Activated CD8-positive, alpha-beta memory T cell treated with anti-CD3 and anti-CD28 coated beads for 1 hour (primary cell): ENCODE results near the gene UMPS.
"Not testable (repeated sequence)": the region's sequence is repeated elsewhere in the genome, so short reads cannot be mapped to it uniquely, and the experiment has no call there.

Experiments used
- DNase-seq, 2 donors: peaks; one replicate each; pipeline ENCODE4 v3.0.0-alpha.2; 2020; ENCODE audit warnings: low read depth in 1 of 2; ENCODE audit errors: extremely low read depth in 1 of 2

The UMPS gene

DNA sequence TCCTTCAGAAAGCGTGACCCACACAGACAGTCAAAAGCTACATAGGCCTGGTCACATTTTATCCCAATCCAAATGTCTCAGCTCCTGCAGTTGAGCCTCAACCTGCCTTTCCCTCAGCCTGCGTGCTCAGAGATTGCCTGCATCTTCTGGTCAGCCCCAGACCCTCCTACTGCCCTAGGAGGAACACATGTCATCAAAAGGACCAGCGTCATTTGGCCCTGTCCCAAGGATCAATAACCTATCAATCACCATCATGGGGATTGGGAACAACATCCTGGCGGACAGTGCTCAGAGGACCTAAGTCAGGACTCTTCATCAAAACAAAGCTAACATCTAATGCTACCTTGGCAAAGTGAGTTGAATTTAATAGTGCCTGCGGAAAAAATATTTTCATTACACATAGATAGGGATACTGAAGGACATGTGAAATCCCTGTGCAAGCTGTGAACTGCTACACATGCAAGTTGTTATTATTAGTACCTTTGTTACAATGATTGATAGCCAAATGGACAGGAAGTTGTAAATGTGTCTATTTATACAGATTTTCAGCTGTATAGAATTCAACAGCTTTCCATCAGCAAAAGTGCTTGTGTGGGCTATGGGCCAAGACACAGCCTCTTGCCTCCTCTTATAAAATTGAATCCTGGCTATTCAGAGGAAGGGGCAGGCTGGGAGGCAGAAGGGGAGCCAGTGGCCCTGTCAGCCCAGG lies 47.7 kb downstream of the UMPS start:
- no peak for DNase-seq

DNA sequence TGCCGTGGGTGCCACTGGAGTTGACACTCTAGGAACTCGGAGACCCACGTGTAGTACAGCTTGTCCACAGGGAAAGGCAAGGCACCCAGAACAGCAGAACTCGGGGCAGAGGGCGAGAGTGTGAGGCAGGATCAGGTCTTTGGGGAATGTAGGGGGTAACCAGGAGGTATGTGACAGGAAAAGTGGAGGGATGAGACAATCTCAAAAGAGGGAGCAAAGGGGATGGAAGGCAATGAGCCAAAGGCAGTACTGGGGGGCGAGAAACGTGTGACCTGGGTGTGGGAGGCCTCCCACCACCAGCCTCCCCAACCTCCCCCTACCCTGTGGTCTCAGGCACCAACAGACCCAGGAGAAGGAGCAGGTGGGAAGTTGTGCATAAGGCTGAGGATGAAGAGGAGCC lies 48.9 kb downstream of the UMPS start:
- DNase-seq: no peak

DNA sequence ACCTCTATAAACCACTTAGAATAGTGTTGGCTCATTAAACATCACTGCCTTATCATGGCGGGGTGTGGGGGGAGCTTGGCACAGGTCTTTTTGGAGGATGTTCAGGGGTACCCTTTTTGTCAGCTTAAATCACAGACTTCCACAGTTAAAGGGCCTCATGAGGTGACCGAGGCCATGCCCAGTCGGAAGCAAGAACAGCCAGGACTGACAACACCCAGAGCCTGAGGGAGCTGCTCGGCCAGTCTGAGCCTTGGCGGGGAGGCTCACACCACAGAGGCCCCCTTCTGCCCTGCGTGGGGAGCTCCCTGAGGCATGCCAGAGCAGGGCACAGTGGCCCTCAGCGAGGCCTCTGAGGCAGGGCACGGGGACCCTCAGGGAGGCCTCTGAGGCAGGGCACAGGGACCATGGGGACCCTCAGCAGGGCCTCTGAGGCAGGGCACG lies 49.5 kb downstream of the UMPS start:
- DNase-seq: no peak

DNA sequence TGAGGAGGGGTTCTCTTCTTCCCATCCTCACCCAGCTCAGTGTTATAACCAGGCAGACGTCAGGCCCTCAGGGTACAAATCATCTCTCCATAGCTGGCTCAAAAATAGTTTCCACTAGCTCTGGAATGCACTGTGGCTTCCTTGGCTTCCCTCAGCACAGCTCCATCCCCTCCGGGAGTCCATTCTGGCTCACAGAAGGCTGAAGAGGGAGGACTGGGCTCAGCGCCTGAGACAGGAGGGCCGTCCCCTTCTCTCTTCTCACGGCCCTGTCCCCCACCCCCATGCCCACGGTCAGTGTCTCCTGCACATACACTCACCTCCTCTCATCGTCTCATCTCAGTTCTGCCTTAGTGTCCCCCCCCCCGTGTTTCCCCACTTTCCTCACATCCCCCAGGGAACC lies 50.1 kb downstream of the UMPS start:
- no peak for DNase-seq

DNA sequence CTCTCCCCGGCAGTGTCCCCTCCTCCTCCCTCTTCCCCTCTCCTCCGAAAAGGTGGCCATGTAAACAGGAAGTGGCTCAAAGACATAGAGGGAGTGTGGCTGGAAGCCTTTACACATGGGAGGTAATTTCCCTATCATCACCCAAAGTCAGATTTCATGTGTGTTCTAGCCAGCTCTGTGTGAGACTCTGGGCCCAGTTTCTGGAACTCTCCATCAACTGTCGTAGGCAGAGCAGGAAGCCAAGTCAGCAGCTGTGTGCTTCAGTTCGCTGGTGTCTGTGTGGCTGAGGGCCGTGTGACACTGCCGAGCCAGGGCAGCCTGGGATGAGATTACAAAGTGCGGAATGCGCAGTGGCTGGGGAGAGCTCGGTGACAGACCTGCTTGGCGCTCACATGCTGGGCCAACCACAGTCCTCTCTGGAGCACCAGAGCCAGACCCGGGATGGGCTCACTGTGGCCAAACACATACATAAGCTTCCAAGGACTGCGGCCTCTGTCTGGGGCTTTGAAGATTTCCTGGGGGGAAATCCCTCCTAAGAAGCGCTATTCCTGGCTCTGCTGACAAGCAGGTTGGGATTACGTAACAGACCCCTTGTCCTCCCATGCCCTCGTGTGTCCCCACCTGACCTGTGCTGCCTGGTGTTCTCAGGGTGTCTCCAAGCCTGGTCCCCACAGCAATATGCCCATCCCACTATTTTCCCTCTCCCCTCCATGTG lies 50.7 kb downstream of the UMPS start:
- no peak for DNase-seq

DNA sequence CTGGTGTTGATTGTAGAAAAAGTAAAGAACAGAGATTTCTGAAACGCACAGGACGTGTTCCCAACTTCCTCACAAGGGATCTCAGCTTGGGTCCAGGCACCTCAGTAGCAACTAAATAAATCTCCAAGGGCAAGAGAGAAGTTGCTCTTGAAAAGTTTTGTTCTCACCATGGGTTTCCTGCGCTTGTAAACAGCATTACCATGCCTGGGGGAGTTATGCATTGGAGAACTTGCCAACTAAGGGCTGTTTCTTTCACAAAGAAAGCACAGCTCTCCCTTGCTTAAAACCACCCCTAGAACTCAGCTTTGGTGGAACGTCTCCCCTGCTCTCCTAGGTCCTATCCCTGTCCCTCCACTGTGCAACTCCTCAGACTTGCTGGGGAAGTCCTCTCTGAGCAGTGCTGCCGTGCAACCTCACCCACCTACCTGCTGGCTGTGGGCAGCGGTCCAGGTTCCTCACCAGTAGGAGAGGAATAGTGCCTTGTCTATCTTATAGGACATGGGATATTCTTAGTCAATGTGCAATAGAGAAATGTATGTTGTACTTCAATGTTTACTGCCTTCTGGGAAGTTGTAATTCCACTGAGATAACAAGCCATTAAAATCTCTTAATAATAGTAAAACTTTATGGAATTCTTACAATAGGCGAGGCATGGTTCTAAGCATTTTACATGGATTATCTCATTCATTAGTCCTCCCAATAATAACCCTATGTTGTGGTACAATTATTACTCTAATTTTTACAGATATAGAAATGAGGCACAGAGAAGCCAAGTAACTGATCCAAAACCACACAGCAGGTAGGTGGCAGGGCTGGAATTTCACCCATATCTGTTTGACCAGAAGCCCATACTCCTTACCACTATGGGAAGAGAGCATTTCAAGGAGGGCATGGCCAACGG lies 51.5 kb downstream of the UMPS start:
- DNase-seq: no peak

DNA sequence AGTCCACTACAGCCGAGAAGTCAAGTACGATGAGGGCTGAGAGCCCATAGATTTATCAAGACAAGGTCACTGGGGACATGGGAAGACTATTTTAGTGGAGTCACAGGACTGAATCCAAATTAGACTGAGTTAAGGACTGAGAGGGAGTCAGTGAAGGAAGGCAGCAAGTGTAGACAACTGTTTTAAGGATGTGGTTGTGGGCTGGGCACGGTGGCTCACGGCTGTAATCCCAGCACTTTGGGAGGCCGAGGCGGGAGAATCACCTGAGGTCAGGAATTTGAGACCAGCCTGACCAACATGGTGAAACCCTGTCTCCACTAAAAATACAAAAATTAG lies 52.1 kb downstream of the UMPS start:
- DNase-seq: not testable (repeated sequence)

DNA sequence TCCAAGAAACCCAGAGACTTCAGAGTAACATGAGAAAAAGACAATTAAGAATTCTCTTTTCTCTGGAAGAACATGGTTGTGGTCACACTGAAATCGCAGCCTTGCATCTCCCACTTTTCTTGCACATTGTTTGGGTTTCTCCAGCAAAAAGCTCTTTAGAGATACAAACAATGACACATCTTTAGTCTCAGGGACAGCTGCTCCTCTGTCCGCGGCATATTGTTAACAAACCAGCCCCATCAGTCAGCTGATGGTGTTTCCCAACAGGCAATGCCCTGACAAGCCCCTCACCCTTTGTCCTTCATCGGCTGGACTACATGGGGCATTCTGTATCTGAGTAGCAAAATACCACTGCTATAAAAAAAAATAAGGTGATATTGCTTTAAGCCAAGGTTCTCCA lies 53.4 kb downstream of the UMPS start:
- no peak for DNase-seq

DNA sequence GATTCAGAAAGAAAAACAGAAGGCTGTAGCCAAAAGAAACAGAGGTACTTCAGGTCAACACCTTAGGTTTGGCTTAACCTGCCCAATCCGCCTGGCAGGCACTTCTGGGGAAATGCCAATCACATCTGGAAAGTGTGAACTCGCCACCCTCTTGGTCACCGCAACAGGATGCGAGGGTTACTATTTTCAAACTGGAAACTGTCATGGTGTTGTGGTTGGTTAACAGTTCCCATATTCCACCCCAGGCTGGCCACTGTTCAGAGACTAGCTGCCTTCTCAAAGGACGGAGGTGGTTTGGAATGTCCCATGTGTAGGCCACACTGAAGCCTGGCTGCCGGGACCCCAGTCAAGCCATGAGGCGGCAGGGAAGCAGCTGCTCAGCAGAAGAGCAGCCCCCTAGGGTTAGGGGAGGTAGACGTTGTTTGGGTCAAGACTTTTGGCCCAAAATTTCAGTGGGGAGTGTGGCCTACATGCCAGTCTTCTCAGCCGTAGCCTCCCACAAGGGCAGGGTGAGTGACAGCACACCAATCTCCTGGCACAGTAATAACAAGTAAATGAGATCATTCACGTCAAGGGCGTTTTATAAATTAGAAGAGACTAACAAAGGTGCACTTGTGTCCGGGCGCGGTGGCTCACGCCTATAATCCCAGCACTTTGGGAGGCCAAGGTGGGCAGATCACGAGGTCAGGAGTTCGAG lies 54.6 kb downstream of the UMPS start:
- no peak for DNase-seq

DNA sequence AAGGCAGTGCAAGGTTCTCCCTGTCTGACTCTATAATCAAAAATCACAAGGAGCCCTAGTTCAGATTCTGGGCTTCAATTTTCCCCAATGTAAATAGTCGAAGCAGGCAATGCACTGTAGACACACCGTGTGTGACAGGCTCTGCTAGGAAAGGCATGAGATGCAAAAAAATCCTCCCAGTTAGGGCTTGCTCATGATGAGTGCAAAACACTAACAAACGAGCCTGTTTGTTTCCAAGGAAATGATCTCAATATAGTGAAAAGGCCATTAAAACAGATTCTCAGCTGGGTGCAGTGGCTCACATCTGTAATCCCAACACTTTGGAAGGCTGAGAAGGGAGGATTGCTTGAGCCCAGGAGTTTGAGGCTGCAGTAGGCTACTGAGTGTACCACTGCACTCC lies 55.7 kb downstream of the UMPS start:
- no peak for DNase-seq

DNA sequence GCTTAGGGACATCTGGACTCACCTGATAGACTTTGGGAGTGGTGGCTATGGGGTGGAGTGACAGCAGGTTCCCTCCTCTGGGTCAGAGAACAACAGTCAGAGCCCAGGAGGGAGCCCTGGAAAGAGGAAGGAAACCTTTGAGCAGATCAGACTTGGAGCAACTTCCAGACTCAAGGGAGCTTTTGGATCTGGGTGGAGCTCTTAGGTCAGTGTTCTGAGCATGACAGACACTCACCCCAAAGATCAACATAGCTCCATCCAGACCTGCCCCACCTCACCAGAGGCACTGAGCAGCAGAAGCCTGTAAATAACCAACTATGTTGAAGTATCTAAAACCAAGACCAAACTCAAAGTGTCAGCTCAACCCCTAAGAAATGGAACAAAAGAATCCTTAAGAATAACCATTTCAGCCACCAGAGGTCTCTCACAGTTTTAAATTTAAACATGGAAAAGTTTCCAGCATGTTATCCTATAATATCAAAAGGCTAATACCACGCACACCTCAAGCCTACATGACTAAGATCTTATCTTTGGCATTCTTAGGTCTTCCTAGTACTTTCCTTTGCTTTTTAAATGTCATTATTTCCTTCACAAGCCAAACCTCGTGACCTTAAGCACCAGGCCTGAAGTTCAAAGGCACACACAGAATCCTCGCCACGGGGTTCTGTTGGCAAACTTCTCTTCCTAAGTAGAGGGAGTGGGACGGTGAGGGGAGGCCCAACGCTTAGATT lies 56.4 kb downstream of the UMPS start:
- no peak for DNase-seq

DNA sequence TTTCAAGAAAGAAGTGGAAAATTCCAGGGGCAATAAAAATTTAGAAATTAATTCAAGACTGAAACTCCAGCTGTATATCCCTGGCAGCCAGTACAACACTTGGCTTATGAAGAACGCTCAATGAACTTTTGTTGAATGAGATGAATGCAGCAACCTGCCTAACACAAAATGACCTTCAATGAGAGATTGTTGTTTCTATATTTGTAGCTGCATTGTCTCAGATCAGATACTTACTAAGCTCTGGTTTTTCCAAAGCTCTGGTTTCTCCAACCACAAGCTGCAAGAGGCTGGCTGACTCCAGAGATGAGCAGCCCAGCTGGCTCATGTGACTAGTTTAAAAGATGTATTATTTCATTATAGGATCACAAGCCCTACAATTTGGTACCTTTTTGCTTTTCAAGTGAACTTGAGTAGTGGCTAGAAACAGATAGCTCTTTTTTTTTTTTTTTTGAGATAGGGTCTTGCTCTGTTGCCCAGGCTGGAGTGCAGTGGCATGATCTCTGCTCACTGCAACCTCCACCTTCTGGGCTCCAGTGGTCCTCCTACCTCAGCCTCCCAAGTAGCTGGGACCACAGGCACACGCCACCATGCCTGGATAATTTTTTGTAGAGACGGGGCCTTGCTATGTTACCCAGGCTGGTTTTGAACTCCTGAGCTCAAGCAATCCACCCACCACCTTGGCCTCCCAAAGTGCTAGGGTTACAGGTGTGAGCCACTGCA lies 57.4 kb downstream of the UMPS start:
- DNase-seq: no peak

DNA sequence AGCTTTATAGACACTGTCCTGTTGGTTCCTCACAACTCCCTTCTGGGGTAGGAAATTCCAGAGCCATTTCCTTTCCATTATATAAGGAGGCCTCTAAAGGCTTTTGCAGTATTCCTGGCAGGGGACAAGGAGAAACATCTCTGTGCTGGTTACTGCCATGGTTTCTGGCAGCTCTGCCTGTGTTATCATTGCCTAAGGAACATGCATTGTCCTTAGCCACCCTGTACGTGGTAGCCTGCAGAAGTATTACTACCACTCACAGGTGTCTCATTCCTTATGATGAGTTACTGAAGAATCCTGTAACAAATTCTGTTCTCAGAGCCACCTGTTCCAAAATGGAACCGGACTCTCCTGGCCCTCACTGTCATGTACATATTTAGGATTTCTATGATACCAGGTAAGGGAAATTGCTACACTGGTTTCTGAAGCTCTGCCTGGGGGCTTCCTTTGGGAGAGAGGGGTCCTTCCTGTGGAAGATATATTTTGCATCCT lies 58.0 kb downstream of the UMPS start:
- DNase-seq: no peak

DNA sequence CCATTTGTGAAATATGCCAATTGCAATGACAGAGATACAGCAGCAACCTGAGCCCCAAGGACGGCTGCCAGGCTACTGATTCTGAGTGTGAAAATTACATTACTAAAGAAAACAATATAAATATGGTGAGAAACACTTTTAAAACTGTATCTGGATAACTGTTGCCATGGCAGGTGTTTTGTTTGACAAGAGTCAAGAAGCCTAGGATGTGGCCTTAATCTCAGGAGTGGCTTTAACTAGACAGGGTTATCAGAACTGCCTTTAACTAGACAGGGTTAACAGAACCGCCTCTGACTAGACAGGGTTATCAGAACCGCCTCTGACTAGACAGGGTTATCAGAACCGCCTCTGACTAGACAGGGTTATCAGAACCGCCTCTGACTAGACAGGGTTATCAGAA lies 58.9 kb downstream of the UMPS start:
- not testable (repeated sequence) for DNase-seq

DNA sequence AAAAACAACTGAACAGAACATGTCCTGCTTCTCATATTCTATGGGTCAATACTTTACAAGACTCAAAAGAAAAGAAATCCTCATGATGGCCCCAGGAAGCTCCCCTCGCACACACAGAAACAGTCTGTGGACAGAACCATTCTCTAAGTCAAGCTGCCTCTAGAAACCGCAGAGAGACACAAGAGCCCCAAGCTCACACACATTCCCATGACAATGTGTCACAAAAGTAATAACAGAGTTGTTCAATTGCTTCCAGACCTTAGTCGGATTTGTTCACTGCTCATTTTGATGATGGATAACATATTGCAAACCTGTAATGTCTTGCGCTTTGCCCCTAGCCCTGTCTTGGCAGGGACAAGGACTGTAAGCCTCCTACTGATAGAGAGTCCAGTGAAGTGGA lies 60.9 kb downstream of the UMPS start:
- no peak for DNase-seq

DNA sequence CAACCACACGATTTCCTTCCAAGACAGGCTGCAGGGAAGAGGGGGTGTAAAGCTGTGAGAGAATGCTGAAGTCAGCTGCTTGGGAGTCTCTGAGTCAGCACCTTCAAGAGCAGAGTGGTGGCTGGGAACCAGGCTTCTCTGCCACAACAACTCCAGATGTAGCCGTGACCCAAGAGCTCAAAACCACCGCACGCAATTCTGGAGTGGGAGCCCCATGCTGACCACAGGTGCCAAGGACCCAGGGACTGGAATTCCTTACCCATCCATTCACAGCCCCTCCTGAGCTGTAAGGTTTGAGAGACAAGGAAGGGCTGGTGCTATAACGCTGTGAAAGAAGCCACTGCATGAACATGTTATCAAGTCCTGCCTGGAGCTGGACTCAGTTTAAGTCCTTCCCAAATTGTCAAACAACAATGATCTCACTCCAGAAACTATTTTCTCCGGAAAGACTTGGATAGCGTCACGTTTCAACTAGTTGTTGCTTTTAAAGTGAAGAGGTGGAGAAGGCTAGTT lies 61.4 kb downstream of the UMPS start:
- no peak for DNase-seq

DNA sequence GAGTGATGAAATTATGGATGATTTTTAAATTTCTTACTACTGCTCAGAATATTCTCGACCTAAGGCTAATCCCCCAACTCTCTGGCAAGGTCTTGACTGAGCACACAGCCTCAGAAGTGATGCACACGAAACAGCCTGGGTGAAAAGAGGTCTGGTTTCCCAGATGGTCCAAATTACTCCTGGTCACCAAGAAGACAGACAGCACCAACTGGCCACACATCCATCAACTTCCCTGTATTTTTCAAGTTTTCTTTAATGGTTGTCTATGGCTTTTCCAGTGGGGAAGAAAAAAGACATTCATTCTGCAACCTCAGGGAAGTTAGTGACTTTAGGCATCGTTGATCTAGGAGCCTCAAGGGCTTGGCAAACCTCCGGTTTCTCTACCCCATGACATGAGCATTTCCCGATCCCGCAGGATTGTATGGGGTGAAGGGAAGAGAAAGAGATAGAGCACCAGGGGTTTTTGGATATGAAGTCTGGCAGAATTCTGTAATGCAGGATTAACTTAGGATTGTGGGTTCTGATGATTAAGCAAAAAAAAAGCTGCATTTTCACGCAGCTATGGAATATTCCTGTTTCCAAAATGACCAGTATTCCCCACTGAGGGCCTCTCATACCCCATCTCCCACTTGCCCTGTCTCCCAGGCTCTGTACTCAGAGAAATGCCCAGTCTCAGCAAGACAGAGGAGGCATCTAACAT lies 62.2 kb downstream of the UMPS start:
- no peak for DNase-seq

DNA sequence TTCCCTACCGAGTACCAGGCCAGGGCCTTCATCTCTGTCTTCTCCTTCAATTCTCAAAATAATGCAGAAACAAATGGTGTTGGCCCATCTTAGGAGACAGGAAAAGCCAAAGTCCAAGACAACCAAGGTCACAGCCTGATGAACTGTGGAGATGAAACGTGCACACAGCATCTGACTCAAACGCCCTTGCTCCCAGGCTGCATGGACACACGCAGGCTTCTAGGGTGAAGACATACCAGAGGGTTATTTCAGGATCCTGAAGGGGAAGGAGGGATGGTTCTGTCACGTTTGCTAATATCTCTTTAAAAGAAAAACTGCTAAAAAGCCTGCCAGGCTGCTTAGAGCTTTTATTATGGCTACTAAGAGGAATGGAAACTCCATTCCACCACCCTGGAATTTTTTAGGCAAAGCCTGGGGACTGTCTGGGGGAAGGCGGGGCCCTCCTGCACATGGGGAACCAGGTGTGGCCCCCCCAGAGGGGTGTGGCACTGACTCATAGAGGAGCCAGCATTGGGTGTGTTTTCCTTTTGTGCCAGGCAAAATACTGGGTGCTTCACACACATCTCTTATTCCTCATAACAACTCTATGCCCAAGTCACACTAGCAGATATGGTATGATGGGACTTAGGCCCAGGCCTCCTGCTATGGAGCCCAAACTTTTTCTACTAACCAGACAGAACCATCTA lies 62.9 kb downstream of the UMPS start:
- no peak for DNase-seq
